Gastrocnemius medialis (tissue), 4 donors: ENCODE measurements around the gene RAD18.

Source experiments
- POLR2A ChIP-seq, 2 donors: fragments of 450-650 bp; IDR thresholded peaks; one replicate each; pipeline ENCODE4 v1.6.1; 2017; ENCODE audit warnings: antibody characterized with exemption in 2 of 2, mild to moderate bottlenecking in 2 of 2, moderate library complexity in 2 of 2
- TF ChIP-seq, protein P1 (sequence below), 5 experiments: fragments of 450-650 bp in 3 of 5; fragments of 200-600 bp in 2 of 5; sonication (generic) in 2 of 5; IDR thresholded peaks in 4 of 5; conservative IDR thresholded peaks in 1 of 5; 1 replicate in 4 of 5; 2 replicates in 1 of 5; pipeline ENCODE4 v1.5.1; 2016 to 2019; ENCODE audit warnings: antibody characterized with exemption in 5 of 5, mild to moderate bottlenecking in 3 of 5, moderate library complexity in 3 of 5

DNA sequence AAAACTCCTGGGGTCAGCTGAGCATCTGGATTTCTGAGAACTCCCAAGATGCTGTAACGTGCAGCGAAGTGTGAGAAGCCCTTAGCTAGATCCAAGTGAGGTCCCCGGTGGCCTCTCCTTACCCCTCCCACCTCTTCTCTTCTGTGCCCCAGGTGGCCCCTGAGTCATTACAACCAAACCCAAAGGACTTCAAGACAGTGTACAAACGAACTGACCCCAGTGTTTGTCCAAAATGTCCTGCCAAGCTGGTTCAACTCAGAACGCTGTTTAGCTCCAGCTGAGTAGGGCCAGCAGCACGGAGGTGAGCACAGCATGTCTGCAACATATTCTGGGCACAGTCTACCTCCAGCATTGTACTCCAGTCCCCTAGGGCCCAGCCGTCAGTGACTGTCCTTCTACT lies 119.9 kb downstream of the RAD18 start:
- no peak for TF ChIP-seq POLR2A (IDR thresholded peaks at IDR 0.05)
- TF ChIP-seq, protein P1, sequence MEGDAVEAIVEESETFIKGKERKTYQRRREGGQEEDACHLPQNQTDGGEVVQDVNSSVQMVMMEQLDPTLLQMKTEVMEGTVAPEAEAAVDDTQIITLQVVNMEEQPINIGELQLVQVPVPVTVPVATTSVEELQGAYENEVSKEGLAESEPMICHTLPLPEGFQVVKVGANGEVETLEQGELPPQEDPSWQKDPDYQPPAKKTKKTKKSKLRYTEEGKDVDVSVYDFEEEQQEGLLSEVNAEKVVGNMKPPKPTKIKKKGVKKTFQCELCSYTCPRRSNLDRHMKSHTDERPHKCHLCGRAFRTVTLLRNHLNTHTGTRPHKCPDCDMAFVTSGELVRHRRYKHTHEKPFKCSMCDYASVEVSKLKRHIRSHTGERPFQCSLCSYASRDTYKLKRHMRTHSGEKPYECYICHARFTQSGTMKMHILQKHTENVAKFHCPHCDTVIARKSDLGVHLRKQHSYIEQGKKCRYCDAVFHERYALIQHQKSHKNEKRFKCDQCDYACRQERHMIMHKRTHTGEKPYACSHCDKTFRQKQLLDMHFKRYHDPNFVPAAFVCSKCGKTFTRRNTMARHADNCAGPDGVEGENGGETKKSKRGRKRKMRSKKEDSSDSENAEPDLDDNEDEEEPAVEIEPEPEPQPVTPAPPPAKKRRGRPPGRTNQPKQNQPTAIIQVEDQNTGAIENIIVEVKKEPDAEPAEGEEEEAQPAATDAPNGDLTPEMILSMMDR (IDR thresholded peaks at IDR 0.05 in 4 of 5, conservative IDR thresholded peaks at IDR 0.05 in 1 of 5): no peak
